HG03196 (cell line): ENCODE results near the gene FLNA.

ENCODE experiments used
- ATAC-seq: cut with Tn5 transposase; IDR thresholded peaks from one replicate; pipeline ENCODE4 v1.9.1; 2021; ENCODE audit not compliant: unreplicated experiment

FLNA gene

DNA sequence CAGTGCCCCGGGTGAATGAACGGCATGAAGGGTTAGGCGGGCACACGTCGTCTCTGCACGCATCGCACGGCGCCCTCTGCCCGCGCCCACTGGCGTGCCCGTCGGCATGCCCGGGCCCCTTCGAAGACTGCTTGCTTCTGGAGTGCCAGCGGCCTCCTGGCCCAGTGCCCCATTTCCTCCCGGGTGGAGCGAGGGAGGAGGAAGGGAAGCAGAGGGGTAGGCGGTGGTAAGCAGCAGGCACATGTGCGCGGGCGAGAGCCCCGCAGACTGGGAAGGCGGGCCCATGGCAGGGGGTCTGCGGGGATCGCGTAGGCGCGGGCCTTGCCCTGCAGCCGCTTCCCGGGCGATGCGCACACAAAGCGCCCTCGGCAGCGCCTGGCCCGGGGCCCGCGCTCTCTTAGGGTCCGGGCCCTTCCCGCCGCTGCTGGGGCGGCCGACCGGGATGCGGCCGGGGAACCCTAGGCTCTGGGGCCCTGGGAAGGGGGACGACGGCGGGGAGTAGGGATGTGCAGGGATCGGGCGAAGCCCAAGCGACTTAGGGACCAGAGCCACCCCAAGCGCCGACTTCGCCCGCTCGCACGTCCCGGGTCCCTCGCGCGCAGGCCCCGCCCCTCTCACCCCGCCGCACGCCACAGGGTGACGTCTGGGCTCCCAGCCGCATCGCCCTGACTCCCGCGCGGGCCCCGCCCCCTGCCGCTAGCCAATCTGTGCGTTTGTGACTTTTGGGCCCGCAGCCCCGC is 3.8 kb upstream of the FLNA start:
- peak; percentile 1 for ATAC-seq

- ATAC-seq: no peak
These were observed 2.3 kb upstream of the FLNA start for GRCh38 chrX:154376774-154377173.

DNA sequence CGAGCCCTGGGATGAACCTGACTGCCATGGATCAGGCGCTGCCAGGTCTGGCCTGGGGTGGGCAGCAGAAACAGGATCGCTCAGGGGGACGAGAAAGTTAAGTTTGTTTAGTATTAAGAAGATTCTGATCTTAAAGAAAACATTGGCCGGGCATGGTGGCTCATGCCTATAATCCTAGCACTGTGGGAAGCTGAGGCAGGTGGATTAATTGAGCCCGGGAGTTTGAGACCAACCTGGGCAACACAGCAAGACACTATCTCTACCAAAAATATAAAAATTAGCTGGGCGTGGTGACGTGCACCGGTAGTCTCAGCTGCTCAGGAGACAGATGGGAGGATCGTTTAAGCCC is 696 bp upstream of the FLNA start:
- ATAC-seq: no peak

DNA sequence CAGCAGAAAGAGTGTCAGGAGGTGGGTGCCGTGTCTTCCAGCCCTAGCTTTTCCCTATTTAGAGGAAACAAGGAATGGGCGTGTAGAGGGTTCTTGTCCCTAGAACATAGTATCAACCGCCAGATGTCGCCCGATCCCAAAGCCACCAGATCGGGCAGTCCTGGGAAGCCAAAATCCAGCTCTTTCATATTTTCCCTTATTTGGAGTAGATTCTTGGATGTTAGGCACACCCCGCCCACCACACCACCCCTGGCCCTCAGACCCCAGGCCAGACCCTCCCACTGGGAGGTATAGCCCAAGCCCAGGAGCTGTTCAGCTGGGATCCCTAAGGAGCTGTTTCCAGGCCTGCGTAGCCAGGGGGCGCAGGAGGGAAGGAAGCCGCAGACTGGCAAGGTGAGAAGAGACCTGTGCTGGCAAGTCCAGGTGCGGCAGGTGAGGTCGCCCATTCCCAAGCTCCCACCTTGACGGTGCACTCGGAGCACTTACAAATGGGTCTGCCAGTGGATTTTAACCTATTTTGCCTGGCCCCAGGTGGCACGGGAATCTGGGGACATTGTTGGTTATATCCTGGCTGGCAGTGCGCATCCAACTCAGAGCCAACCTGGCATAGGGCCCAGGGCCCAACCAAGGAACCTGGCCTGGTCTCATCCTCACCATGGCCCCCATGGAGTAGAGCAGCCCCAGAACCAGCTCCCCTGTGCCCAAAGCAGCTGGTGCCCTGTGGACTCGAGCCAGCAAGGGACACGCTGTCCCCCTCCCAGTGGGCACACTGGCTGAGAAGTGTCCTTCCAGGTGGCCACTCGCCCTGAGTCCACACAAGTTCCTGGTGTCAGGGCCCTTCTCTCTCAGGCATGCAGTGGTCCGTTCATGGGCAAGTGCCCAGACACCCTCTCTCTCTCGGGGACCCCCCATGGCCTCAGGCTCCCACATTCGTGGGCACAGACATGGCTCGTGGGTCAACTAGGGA is 811 bp downstream of the FLNA start:
- ATAC-seq: no peak

- ATAC-seq: no peak
These were observed 1.8 kb downstream of the FLNA start for GRCh38 chrX:154372612-154373022.

- no peak for ATAC-seq
These were observed 2.6 kb downstream of the FLNA start for GRCh38 chrX:154371789-154372300.

- ATAC-seq: peak; percentile 67
These were observed 3.2 kb downstream of the FLNA start for GRCh38 chrX:154371017-154371788.

- ATAC-seq: no peak
These were observed 4.0 kb downstream of the FLNA start for GRCh38 chrX:154370300-154371016.

DNA sequence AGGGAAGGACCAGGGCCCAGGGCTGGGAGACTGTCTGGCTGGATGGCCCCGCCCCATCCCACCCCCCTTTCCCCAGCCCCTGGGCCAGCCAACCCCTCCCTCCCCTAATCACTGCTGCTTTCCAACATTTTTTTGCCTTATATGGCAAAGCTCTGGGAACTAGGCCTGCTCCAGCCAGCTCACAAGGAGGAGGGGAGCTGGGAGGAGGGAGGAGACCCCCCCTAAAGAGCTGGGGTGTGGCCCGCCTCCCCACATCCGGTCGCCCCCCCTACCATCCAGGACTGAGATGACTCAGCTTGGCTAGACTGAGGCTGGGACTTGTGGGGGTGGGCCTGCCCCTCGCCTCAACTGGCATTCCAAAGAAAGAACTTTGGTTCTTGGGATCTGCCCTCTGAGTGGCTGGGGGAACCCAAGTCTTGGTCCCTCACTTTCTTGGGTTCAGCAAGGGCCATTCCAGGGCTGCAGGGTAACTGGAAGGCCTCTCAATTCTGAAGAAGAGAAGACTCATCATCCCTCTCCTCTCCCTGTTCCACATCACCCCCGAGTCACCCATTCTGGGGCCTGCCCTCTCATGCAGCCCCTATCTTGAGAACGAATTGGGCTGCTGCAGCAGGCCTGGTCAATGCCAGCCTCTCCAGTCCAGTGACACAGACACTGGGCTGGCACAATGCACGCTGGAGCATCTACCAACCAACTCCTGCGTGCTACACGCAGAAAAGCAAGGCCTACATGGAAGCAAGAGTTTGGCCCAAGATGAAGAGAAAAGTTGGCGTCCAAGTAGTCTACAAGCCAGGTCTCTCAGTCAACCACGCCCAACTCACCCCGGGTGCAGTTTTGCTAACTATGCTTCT is 4.8 kb downstream of the FLNA start:
- no peak for ATAC-seq

GRCh38 chrX:154368630-154369448 is 5.6 kb downstream of the FLNA start:
- peak; percentile 31 for ATAC-seq

DNA sequence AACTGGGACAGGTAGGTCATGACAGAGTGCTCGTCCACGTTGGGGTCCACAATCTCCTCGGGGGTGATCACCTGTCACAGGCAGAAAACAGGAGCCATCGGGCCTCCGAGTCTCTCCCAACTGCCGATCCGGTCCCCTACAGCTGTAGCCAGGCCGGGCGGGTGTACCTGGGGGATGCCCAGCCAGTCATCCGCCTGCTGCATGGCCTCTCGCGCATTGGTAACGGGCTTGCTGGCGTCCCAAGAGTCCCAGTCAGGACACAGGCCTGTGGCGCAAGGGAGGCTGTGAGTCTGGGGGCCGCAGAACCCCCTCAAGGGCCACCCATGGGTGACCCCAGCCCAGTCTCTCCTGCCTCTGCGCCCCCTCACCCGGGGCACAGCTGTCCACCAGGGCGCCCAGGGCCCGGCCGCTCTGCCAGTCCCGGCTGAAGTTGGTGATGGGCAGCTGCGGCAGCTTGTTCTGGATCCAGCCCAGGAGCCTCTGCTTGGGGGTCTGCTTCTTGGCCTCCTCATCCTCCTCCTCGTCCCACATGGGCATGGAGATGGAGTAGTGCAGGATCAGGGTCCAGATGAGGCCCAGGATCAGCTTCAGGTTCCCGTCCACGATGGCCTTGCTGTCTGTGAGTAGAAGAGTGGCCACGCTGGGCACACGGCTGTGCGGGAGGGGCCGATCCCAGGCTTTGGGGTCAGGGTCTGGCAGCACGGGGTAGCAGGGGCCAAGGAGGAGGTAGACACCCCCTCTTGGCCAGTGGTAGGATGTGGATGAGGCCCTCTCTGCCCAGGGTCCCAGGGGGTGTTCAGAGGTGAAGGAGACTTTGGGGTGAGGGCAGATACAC is 6.7 kb downstream of the FLNA start:
- ATAC-seq: no peak

GRCh38 chrX:154366666-154367055 is 7.8 kb downstream of the FLNA start:
- no peak for ATAC-seq

- no peak for ATAC-seq
These were observed 8.3 kb downstream of the FLNA start for GRCh38 chrX:154365997-154366665.

- ATAC-seq: no peak
These were observed 9.3 kb downstream of the FLNA start for GRCh38 chrX:154365052-154365600.

GRCh38 chrX:154363706-154364439 is 10.6 kb downstream of the FLNA start:
- no peak for ATAC-seq

- ATAC-seq: no peak
These were observed 12.2 kb downstream of the FLNA start for GRCh38 chrX:154362085-154362742.
